Psoas muscle (tissue), 8 donors: ENCODE measurements around the gene CEACAM19. TPM values are rescaled to one million over a fixed set of nuclear protein-coding genes. Genes with fewer than 3 reads are reported as not detected.

Experiments
- ATAC-seq, 4 donors: fragments of 200-7000 bp; cut with Tn5 transposase; one replicate each; pipeline ENCODE4 v1.9.1; 2020; ENCODE audit warnings: moderate library complexity in 3 of 4, mild to moderate bottlenecking in 2 of 4
- DNase-seq, 2 donors: peaks; one replicate each; pipeline ENCODE4 v3.0.0-alpha.2; 2020
- H3K27ac ChIP-seq: fragments of 200-600 bp; one replicate; pipeline ENCODE4 v1.8.0; 2022
- H3K27me3 ChIP-seq, 3 donors: fragments of 200-600 bp in 1 of 3; one replicate each; pipeline versions ENCODE4 v1.6.1 to v1.8.0; 2013 to 2022; ENCODE audit warnings: low read length in 2 of 3, mild to moderate bottlenecking in 2 of 3, moderate library complexity in 1 of 3; ENCODE audit not compliant: insufficient read depth in 3 of 3
- H3K36me3 ChIP-seq, 2 donors: fragments of 200-600 bp in 1 of 2; one replicate each; pipeline versions ENCODE4 v1.6.1 to v1.8.0; 2013 to 2022; ENCODE audit warnings: low read depth in 1 of 2, mild to moderate bottlenecking in 1 of 2, moderate library complexity in 1 of 2; ENCODE audit not compliant: insufficient read depth in 1 of 2
- H3K4me1 ChIP-seq: fragments of 200-600 bp; one replicate; pipeline ENCODE4 v1.8.0; 2022
- H3K4me3 ChIP-seq: fragments of 200-600 bp; one replicate; pipeline ENCODE4 v1.8.0; 2022; ENCODE audit warnings: mild to moderate bottlenecking
- H3K9me3 ChIP-seq: fragments of 200-600 bp; one replicate; pipeline ENCODE4 v1.8.0; 2022
- WGBS, 3 donors: extraction: QIAGEN DNeasy Blood & Tissue Kit; methylation state at CpG; one replicate each; pipeline versions ENCODE4 v1.1.6 to v1.1.7; 2013; 5-methylcytosine and 5-hydroxymethylcytosine counted together
- intact Hi-C, 2 donors: fragments of 100-400 bp; cut with DNase I; formaldehyde crosslinking; loops; one replicate each; pipeline versions ENCODE4 v1.11.0 to v1.14.2; 2022
- polyA plus RNA-seq, 3 donors: library from polyadenylated mRNA; stranded (reverse); fragments of 200-250 nt; gene quantifications; one replicate each; pipeline ENCODE4 v1.2.3, GENCODE V29; 2013
- total RNA-seq, 4 donors: library from RNA; stranded (reverse); fragmentation: NEBNext Ultra II Directional in 2 of 4; extraction: Animal tissue kit (Norgen Biotek cat#: 25700) in 2 of 4; gene quantifications; one replicate each; pipeline versions ENCODE4 v1.2.1 to v1.2.4, GENCODE V29; 2021 to 2023
- TF ChIP-seq, protein P1 (sequence below): fragments of 200-600 bp; IDR thresholded peaks from one replicate; pipeline ENCODE4 v1.8.0; 2022; ENCODE audit warnings: antibody characterized with exemption
- donor health status: healthy with polysubstance abuse.
- donor health status: DM: no; HTN: no; CAD: no; lungs with moderate emphysema.
- donor health status: Bipolar disorder and iron deficiency.
- donor health status: healthy.
- donor health status: DM: yes; HTN: yes; CAD: no.
- donor health status: DM: no; HTN: no; CAD: no.
- donor health status: DM: no; HTN: no; CAD: no.
- donor health status: DM: yes; HTN: yes; CAD: no.

Gene CEACAM19
- total and polyA plus RNA-seq, 7 donors = 3.7 to 14.7 (median 8.6) TPM

DNA sequence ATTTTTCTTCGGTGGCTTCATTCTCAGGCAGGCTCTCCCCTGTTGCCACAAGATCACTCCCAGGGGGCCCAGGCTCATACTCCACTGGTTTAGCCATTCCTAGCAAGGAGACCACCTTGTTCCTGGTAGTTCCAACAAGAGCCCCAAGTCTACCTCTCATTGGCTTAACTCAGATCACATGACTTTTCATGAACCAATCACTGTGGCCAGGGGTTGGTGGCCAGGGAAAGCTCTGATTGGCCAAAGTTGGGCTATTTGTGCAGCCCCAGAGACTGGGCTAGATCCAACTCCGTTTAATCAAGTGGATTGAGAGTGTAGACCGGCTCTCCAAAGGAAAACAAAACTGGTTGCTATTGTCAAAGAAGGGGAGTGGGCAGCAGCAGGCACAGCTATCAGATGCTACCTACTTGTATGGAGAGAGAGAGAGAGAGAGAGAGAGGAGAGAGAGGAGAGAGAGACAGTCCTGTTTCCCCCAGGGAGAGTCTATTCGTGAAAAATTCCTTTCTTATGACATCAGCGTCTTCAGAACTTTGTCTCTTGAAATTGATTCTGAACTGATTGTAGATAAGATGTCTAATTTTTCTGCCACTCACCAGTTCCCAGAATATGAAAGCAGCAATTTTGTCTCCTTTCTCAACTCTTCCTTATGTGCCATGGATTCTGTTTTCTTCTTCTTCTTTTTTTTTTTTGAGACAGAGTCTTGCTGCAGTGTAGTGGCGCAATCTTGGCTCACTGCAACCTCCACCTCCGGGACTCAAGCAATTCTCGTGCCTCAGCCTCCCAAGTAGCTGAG lies 5.9 kb downstream of the CEACAM19 start:
- intact Hi-C loops = no loop called here
- H3K36me3 ChIP-seq = peaks cover 5 to 90% of the 10 kb centered on the region in 2 donors

DNA sequence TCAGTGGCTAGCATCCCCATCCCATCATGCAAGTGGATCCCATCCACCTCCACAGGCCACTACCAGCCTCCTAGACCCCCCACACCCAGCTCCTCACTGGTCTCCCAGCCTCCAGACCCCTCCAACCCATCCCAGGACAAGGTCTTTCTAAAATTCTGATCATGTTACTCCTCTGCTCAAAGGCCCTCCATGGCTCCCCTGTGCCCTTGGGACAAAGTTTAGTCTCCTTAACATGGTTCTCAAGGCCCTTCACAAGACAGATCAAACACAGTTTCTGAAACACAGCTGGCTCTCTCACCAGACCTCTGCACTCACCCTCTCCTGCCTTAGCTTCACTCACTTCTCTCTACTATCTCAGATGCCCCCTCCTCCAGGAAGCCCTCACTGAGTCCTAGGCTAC lies 9.3 kb downstream of the CEACAM19 start:
- Histone ChIP-seq H3K4me1 (no peaks in the 10 kb centered on the region), H3K4me3 (no peak overlapping the region), H3K27me3 (no peaks in the 10 kb centered on the region), H3K27ac (no peak overlapping the region), H3K36me3 (peaks cover 3 to 84% of the 10 kb centered on the region in 2 donors), H3K9me3 (no peaks in the 10 kb centered on the region)
- ATAC-seq = no peak
- TF ChIP-seq, protein P1, sequence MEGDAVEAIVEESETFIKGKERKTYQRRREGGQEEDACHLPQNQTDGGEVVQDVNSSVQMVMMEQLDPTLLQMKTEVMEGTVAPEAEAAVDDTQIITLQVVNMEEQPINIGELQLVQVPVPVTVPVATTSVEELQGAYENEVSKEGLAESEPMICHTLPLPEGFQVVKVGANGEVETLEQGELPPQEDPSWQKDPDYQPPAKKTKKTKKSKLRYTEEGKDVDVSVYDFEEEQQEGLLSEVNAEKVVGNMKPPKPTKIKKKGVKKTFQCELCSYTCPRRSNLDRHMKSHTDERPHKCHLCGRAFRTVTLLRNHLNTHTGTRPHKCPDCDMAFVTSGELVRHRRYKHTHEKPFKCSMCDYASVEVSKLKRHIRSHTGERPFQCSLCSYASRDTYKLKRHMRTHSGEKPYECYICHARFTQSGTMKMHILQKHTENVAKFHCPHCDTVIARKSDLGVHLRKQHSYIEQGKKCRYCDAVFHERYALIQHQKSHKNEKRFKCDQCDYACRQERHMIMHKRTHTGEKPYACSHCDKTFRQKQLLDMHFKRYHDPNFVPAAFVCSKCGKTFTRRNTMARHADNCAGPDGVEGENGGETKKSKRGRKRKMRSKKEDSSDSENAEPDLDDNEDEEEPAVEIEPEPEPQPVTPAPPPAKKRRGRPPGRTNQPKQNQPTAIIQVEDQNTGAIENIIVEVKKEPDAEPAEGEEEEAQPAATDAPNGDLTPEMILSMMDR = no peak
- peak in 1 of 2 donors; percentile 8 for DNase-seq
- intact Hi-C loops = no loop called here

More for the DNA sequence above, 5.9 kb downstream of the CEACAM19 start:
- H3K4me1 ChIP-seq = no peaks in the 10 kb centered on the region
- TF ChIP-seq, protein P1 = no peak
- H3K27me3 ChIP-seq = no peaks in the 10 kb centered on the region
- DNase-seq (no peak), ATAC-seq (no peak)
- 60 to 70% (median 65%) methylated on average over 8 of the region's 8 CpGs for WGBS, 3 donors
- H3K27ac ChIP-seq = no peak overlapping the region
- no peak overlapping the region for H3K4me3 ChIP-seq
- no peaks in the 10 kb centered on the region for H3K9me3 ChIP-seq

DNA sequence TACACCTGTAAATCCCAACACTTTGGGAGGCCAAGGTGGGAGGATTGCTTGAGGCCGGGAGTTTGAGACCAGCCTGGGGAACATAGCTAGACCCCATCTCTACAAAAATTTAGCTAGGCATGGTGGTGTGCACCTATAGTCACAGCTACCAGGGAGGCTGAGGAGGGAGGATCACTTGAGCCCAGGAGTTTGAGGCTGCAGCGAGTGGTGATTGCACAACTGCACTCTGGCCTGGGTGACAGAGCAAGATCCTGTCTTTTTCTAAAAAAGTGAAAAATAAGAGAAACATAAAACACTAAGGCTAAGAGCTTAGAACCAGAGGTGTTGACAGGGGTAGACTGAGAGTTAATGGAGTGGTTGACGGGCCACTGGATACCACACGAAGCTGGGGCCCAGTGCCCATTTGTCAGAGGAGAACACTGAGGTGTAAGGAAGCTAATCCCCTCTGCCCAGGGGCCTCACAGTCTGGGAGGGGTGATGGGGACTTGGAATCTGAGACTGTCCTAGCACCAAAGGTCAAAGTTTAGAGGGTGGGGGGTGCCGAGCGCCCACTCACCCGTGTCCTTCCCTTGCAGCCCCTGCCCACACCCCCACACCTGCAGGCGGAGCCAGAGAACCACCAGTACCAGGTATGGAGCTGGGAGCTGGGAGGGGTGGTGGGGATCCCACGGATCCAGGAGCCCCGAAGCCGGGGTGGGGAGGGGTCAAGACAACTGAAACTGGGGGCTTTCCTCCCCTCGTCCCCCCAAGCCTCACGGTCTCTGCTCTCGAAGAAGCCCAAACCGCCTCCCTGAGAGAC lies 10.9 kb downstream of the CEACAM19 start:
- TF ChIP-seq, protein P1 = no peak
- Histone ChIP-seq H3K4me1 (no peaks in the 10 kb centered on the region), H3K9me3 (no peaks in the 10 kb centered on the region), H3K4me3 (no peak overlapping the region), H3K36me3 (peaks cover 3 to 67% of the 10 kb centered on the region in 2 donors), H3K27me3 (no peaks in the 10 kb centered on the region), H3K27ac (no peak overlapping the region)
- ATAC-seq = no peak
- 86 to 89% (median 88%) methylated on average over 14 to 15 of the region's 15 CpGs for WGBS, 3 donors
- no peak for DNase-seq
- intact Hi-C loops = no loop called here

DNA sequence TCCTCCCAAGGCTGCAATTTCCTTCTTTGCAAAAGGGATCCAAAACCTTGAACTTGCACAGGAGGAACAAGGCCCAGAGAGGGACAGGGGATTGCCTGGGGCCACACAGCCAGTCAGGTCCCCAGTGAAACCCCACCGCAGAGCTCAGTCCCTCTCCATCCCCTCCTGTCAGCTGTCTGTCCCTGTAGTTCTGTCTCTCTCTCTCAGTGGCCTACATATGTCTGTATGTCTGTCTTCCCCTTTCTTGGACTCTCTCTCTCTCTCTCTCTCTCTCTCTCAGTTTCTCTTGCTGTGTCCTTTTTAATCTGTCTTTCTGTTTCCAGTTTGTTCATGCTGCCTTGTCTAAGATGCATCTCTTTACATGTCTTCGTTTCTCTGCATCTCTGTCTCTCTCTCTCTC lies 11.5 kb downstream of the CEACAM19 start:
- ATAC-seq = no peak
- H3K4me3 ChIP-seq = no peak overlapping the region
- no peak overlapping the region for H3K27ac ChIP-seq
- no peaks in the 10 kb centered on the region for H3K4me1 ChIP-seq
- intact Hi-C loops = no loop called here
- 90 to 94% (median 93%) methylated on average over 2 of the region's 2 CpGs for WGBS, 3 donors
- H3K27me3 ChIP-seq = no peaks in the 10 kb centered on the region
- DNase-seq = no peak
- no peaks in the 10 kb centered on the region for H3K9me3 ChIP-seq
- TF ChIP-seq, protein P1 = no peak
- H3K36me3 ChIP-seq = peaks cover 3 to 63% of the 10 kb centered on the region in 2 donors
